Measurements from ENCODE around the gene PARS2.

PARS2 gene

GRCh38 chr1:54721719-54722118 is 42.6 kb downstream of the PARS2 start:
- DNase-seq: no peak

GRCh38 chr1:54716299-54717047 is 47.9 kb downstream of the PARS2 start:
- no peak for DNase-seq

- DNase-seq: peak; percentile 83
Measured at GRCh38 chr1:54715493-54716298, 48.6 kb downstream of the PARS2 start, which contains the start of gene TTC4. Gene TTC4, plus strand, starts transcription at chr1:54715861. Its CDS starts 48 bp downstream, at chr1:54715909.

- no peak for DNase-seq
Measured at GRCh38 chr1:54714881-54715492, 49.3 kb downstream of the PARS2 start.

- DNase-seq: no peak
Measured at GRCh38 chr1:54711536-54711935, 52.8 kb downstream of the PARS2 start.

GRCh38 chr1:54710841-54711240 is 53.5 kb downstream of the PARS2 start:
- DNase-seq: no peak

GRCh38 chr1:54710434-54710833 is 53.9 kb downstream of the PARS2 start:
- DNase-seq: no peak

GRCh38 chr1:54709547-54710292 is 54.6 kb downstream of the PARS2 start:
- no peak for DNase-seq

- no peak for DNase-seq
Measured at GRCh38 chr1:54708385-54708784, 55.9 kb downstream of the PARS2 start.
